Cerebellar cortex (tissue), 1 donor: Measurements from ENCODE around the gene EEFSEC.
A peak's percentile ranks its signal among the peaks of the same experiment; 100 is the strongest.

Experiments used
- DNase-seq: peaks from one replicate; pipeline ENCODE4 v3.0.0-alpha.2; 2015; ENCODE audit warnings: low spot score

The EEFSEC gene

DNA sequence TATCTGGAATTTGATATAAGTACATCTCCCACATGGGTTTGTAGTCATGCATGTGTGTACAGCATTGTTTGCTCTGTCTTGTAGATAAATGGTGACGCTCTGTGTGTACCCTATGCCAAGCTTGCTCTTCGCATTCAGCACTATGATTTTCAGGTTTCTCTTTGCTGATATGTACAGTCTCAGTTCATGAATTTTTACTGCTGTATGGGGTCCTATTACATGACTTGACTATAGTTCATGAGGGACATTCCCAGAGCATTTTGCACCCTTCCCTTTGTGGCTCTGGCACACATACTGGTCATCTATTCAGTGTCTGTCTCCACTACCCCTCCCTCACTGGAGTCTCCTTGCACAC, 132.7 kb downstream of the EEFSEC start:
- DNase-seq: no peak

DNA sequence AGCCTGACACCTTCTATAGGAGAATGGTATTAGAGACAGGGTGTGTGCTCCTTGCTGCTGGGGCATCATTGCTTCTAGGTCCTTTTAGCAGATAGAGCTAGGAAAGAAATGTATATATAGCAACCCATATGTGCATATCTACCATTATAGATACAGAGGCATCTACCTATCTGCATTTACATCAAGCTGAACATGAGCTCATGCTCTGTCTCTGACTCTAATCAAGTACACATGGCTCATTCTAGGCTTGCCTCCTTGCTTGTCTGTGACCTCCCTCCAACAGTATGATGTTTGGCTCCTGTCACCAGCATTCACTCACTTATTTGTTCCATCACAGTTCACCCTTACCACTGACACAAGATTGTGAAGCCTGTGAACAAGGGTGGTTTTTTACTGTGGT, 133.4 kb downstream of the EEFSEC start:
- DNase-seq: no peak

- no peak for DNase-seq
Observed at GRCh38 chr3:128287216-128287615, 133.9 kb downstream of the EEFSEC start.

GRCh38 chr3:128289534-128289933, 136.3 kb downstream of the EEFSEC start:
- DNase-seq: no peak

GRCh38 chr3:128290484-128290883, 137.2 kb downstream of the EEFSEC start:
- no peak for DNase-seq

- DNase-seq: no peak
Observed at GRCh38 chr3:128293930-128294329, 140.6 kb downstream of the EEFSEC start.

GRCh38 chr3:128294999-128295468, 141.8 kb downstream of the EEFSEC start:
- no peak for DNase-seq

GRCh38 chr3:128296469-128297251, 143.4 kb downstream of the EEFSEC start:
- no peak for DNase-seq

DNA sequence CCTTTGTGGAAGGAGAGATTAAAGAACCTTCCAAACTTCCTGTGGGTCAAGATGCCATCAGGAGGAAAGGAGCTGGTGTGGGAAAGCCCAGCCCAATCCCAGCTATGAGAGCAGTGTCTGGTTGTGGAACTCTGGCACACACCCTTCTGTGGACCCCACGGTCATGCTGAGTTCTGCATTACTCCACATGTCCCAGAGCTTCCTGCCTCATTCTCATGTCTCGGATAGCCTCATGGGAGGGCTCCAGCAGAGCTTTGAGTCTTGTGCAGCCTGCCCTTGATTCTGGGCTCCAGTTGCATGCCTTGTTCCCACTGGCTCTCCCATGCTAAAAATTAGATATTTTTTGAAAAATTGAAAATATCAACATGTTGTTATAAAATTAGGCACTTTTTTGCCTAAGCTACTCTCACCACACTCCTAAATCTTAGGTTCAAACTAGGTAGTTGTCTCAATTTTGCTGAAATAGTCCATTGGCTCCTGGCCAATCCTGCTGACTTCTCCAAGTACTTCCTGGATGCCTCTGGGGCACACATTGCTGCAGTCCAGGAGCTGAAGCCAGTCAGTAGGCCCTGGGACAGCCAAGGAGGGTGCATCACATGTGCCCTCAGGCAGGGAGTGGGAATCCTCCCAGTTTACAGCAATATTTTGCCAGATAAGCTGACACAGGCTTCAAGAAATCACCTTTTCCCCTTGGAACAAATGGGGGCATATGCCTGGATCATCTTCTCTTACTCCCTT, 144.3 kb downstream of the EEFSEC start:
- DNase-seq: no peak

DNA sequence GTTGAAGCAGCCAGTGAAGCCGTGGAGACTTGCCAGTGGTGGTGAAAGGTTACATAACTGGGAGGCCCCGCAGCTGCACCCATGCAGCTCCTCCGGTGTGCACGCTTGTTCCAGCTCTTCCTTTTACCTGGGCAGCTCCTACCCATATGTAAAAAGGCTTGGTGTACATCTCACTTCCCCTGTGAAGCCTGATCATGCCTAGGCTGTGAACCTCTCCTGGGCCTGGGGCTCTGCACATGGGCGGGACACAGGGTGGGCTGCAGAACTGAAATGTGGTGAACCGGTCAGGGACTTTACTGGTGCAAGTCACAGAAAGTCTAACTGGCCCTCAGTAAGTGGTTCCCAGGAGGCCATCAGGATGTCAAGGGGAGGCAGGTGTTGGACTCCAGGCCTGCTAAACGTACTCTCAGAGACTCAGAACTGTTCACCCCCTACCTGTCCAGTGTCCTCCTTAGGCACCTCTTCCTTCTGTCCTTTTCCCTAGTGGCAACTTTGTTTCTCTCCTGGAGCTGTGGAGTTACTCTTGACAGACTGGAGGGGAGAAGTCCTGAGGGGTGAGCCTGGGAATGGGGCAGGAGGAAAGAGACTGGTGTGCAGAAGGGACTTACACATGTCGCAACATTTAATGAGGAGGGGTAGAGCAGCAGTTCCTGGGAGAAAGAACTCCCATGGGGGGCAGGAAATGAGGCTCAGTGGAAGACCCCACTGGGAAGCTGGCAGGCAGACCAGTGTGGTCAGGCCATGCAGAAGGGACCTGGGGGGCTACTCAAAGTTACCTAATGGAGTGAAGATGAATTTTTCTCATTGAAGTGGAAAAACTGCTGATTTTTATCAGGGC, 148.1 kb downstream of the EEFSEC start:
- DNase-seq: no peak

DNA sequence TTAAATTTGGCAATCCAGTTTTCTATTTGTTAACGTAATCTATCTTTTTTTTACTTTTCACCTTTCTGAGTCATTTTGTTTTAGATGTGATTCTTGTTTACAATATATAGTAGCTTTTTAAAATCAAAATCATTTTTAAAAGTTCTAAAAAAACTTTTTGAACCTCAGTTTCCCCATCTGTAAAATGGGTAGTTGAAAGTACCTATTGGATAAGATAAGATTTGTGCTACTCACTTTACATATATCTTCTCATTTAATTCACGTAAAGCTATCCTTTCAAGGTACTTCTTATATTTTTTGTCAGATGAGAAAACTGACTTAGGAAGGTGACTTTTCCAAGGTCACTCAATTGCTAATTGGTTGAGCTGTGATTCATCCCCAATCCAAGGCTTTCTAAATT, 153.2 kb downstream of the EEFSEC start:
- no peak for DNase-seq

- DNase-seq: peak; percentile 17
Observed at GRCh38 chr3:128307029-128307633, 153.8 kb downstream of the EEFSEC start.

DNA sequence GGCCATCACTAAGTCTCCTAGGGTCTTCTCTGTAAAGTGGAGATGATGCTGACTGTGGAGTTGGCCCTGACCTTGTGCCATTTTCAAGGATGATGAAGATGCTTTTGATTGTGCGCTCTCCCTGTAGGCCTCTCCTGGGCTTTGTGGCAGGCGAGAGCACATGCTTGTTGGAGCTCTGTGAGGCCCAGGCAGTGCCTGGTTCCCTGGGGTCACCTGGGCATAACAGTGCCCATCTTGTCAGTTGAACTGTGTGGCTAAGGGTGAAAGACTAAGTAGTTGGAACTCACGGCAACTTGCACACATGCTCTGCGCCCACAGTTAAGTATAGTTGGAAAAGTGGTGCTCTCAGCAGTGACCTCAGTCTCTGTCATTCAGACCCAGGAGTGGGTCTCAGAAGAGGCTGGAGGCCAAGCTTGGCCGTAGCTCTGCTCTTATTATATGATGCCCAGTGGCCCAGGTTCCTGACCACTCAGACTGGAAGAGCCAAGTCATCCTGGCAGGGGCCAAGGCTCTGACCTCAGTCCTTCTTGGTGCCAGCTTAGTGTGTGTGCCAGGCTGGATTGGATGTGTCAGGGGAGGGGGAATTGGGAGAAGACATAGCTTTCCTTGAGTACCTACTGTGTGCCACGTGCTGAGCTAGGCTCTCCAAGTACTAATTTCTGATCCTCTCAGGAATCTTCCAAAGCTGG, 154.6 kb downstream of the EEFSEC start:
- no peak for DNase-seq

DNA sequence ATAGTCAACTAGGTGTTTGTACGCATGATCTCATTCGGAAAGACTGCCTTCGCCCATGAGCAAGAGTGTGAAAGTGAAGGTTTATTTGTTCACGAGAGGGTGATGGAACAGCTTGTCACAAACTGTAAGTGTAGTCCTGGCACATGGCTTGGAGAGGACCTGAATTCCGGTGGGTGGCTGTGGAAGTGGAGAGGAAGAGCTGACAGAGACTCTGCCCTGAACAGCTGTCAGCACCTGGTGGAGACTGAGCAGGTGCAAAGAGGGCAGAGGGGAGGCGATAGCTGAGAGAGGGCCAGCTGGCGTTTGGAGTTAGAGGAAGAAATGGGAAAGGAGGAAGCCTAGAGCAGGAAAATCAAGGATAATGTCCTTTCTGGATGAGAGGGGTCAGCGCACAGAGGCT, 155.7 kb downstream of the EEFSEC start:
- DNase-seq: no peak

DNA sequence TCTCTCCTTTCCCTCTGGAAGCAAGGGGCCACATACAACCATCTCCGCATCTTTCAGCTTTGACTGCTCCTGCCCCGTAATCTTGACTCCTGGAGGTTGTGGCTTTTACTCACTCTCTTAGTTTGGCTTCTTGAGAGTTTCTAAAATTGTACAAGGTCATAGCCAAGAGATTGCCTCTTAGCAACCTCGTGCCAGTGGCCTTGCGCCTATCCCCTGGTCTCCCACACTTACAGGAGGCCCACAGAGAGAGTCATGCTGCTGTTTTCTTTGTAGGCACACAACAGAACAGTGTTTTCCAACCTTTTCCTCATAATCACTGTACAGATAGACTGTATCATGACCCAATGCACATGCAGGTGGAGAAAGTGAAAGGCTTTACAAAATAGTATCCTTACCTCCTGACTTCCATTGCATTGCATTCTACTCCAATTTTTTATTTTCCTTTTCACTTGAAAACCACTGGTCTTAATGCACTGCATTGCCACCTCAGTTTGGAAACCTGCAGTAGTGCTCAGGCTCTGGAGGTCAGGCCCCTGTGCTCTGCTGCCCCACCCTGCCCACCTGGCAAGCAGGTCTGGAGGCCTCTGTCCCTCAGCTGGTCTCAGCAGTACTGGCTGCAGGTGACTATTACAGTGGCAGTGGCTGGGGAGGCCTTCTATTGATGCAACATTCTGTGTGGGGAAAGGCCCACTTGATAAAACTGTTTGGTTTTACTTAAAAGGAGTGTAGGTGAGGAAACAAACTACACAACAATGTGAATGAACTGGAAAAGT, 157.2 kb downstream of the EEFSEC start:
- DNase-seq: no peak

- DNase-seq: no peak
Observed at GRCh38 chr3:128311441-128311844, 158.2 kb downstream of the EEFSEC start.

GRCh38 chr3:128312271-128312670, 159.0 kb downstream of the EEFSEC start:
- no peak for DNase-seq

GRCh38 chr3:128313071-128313725, 159.9 kb downstream of the EEFSEC start:
- no peak for DNase-seq

DNA sequence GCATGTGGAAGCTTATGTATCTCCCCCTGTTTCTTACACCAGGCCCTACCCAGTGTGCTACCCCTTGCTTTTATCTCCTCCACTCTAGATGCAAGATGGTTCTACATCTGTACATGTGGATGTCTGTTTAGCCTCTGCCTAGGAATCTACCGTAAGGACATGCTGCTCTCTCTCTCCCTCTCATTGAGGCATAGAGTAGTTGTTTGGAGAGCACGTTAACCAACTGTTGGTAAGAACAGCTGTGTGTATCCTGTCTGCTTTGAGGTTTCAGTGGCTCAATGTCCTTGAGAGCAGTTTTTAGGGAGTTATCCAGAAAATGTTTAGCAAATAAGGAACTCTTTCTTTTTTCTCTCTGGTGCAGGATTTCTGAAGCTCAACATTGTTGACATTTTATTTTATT, 160.7 kb downstream of the EEFSEC start:
- no peak for DNase-seq

GRCh38 chr3:128315313-128315712, 162.0 kb downstream of the EEFSEC start:
- no peak for DNase-seq
